ENCODE results near the gene TMC2. TPM values are rescaled to one million over a fixed set of nuclear protein-coding genes. Genes with fewer than 3 reads are reported as not detected.

The TMC2 gene
- total and polyA plus RNA-seq, 2 of the 8 experiments (the other 6 are each of a cell fraction or from before 2014, with no cell fraction given): not detected

- ChIA-PET CTCF (ENCODE audit: partially characterized antibody) (interaction anchor here (0.9 to 6.1 kb wide), 3 partner anchors 8 to 110 kb away, joined by 3 to 35 read pairs (median 3); no protein-coding TSS in a partner anchor), POLR2A (ENCODE audit: partially characterized antibody) (interaction anchor here (1.2 kb wide), 1 partner anchor 10 kb away, joined by 3 read pairs; no protein-coding TSS in a partner anchor)
- no peaks in the 10 kb centered on the region for H4K20me1 ChIP-seq (replicated peaks in 1 of 2; ENCODE audit: control insufficient read depth in 1 of 2, insufficient read depth in 2 of 2, low read length in 2 of 2)
- no peak overlapping the region for H4K91ac ChIP-seq (replicated peaks; ENCODE audit: insufficient read length, low read length)
- H3K9ac ChIP-seq (replicated peaks in 1 of 4; ENCODE audit: extremely low read depth in 1 of 4, low read depth in 3 of 4, low read length in 3 of 4): no peak overlapping the region
- H3K18ac ChIP-seq (ENCODE audit: extremely low read depth, low read length): no peak overlapping the region
- H3K14ac ChIP-seq (ENCODE audit: insufficient read length): no peak overlapping the region
- H3K27me3 ChIP-seq (replicated peaks in 1 of 4; ENCODE audit: control insufficient read depth in 3 of 4, extremely low read depth in 1 of 4, insufficient read depth in 3 of 4, low read length in 3 of 4): peaks cover 0 to 3% (median 1%) of the 10 kb centered on the region in 4 experiments; a peak in 3 of 7 replicates
- H3K4me2 ChIP-seq (ENCODE audit: insufficient read depth in 1 of 2, low read depth in 2 of 2, low read length in 2 of 2): no peak overlapping the region
- WGBS, 2 experiments (ENCODE audit: extremely low coverage in 1 of 2, insufficient coverage in 1 of 2, insufficient read length in 1 of 2, insufficient replicate concordance in 2 of 2, low coverage in 1 of 2, low lambda C conversion rate in 2 of 2, missing lambda C conversion rate in 1 of 2): 94% methylated on average over 5 of the region's 5 CpGs; no CpG with 5 or more reads in 1 of the 2 experiments
- H3K23me2 ChIP-seq (ENCODE audit: low read depth, low read length): no peaks in the 10 kb centered on the region
- no peaks in the 10 kb centered on the region for H3K79me2 ChIP-seq (ENCODE audit: control insufficient read depth in 1 of 2, insufficient read depth in 2 of 2, low read length in 2 of 2)
- H3K56ac ChIP-seq (replicated peaks; ENCODE audit: insufficient read length, low read depth, low read length): no peak overlapping the region
- H3K4ac ChIP-seq (replicated peaks; ENCODE audit: insufficient read length, low read depth, low read length): no peak overlapping the region
- no peak overlapping the region for H2BK15ac ChIP-seq (ENCODE audit: low read length)
- DNase-seq (ENCODE audit: low read depth in 1 of 2, low spot score in 2 of 2) (no peak), FAIRE-seq (no peak)
- H3K27ac ChIP-seq (ENCODE audit: low read depth, low read length): no peak overlapping the region
- H4K5ac ChIP-seq (ENCODE audit: insufficient read length, low read depth, low read length): no peak overlapping the region
- H3K36me3 ChIP-seq (ENCODE audit: control insufficient read depth in 2 of 4, insufficient read depth in 4 of 4, low read length in 3 of 4): no peaks in the 10 kb centered on the region
- H3K23ac ChIP-seq (ENCODE audit: insufficient read length): no peak overlapping the region
- no peak overlapping the region for H2AFZ ChIP-seq (ENCODE audit: low read length)
- no peak overlapping the region for H2BK120ac ChIP-seq (replicated peaks; ENCODE audit: low read depth, low read length)
- H3K79me1 ChIP-seq (ENCODE audit: low read depth, low read length): no peaks in the 10 kb centered on the region
- H2BK5ac ChIP-seq (ENCODE audit: low read depth, low read length): no peak overlapping the region
- no peaks in the 10 kb centered on the region for H3K9me3 ChIP-seq (ENCODE audit: insufficient read depth in 2 of 2, low read depth in 1 of 2, low read length in 1 of 2)
- H2AK5ac ChIP-seq (ENCODE audit: low read depth, low read length): no peak overlapping the region
- H3K4me3 ChIP-seq (ENCODE audit: extremely low read depth in 1 of 4, insufficient read depth in 2 of 4, low read depth in 3 of 4, low read length in 4 of 4): no peak overlapping the region
- TF ChIP-seq SRF (IDR thresholded peaks at IDR 0.05; ENCODE audit: low read depth, low read length): no peak
- TF ChIP-seq ATF3 (IDR thresholded peaks at IDR 0.05; ENCODE audit: insufficient read depth, low read depth, low read length): no peak
- no peak for TF ChIP-seq USF2 (IDR thresholded peaks at IDR 0.05; ENCODE audit: low read length)
- no peak for TF ChIP-seq EGR1 (IDR thresholded peaks at IDR 0.05; ENCODE audit: borderline replicate concordance, low read depth, low read length)
- no peak for TF ChIP-seq CTCF (IDR thresholded peaks at IDR 0.05; ENCODE audit: control extremely low read depth in 1 of 3, insufficient read depth in 1 of 3, low read depth in 1 of 3, low read length in 3 of 3)
- TF ChIP-seq SIN3A (conservative IDR thresholded peaks at IDR 0.05 in 1 of 2, IDR thresholded peaks at IDR 0.05 in 1 of 2; ENCODE audit: low read depth in 1 of 2, low read length in 2 of 2): no peak
- H2BK12ac ChIP-seq (ENCODE audit: low read depth, low read length): no peak overlapping the region
- H4K8ac ChIP-seq (ENCODE audit: extremely low read depth, insufficient read depth, low read length): no peak overlapping the region; the same call in 1 of the 2 replicates
- H2BK20ac ChIP-seq (ENCODE audit: low read length): no peak overlapping the region
- H3K4me1 ChIP-seq (replicated peaks in 1 of 4; ENCODE audit: control insufficient read depth in 3 of 4, insufficient read depth in 4 of 4, low read length in 3 of 4): peaks cover 0 to 9% (median 0%) of the 10 kb centered on the region in 4 experiments; a peak in 2 of 7 replicates
These were observed 728 bp downstream of the TMC2 start for GRCh38 chr20:2537101-2537500.

All from H1 (cell line).